HCT116 (cell line): ENCODE data around the gene RAB4B. TPM values are rescaled to one million over a fixed set of nuclear protein-coding genes. Genes with fewer than 3 reads are reported as not detected.

ENCODE experiments used
- ATAC-seq: fragments of 200-7000 bp; cut with Tn5 transposase; 2 replicates; pipeline ENCODE4 v1.9.1; 2020; ENCODE audit warnings: mild to moderate bottlenecking, moderate library complexity
- BruUV-seq: library from RNA; stranded (reverse); fragments of 400-500 nt; replicated peaks from 2 replicates; lab custom pipeline; 2021; lab: Mats Ljungman, UMichigan
- CTCF ChIA-PET: fragments of 300-600 bp; sonication (Branson Sonifier 250); formaldehyde crosslinking; loops from one replicate; lab custom pipeline; 2021; ENCODE audit warnings: antibody characterized with exemption; lab: Charles Lee
- POLR2A ChIA-PET: fragments of 300-600, 350-600 bp; sonication (Branson Sonifier 250); formaldehyde crosslinking; loops from one replicate; lab custom pipeline; 2021; ENCODE audit warnings: antibody characterized with exemption; lab: Charles Lee
- RAD21 ChIA-PET, 2 experiments: fragments of 300-600 bp; sonication (Branson Sonifier 250); formaldehyde crosslinking; loops; one replicate each; lab custom pipeline; 2023; ENCODE audit warnings: low total read pairs in 2 of 2; ENCODE audit not compliant: uncharacterized antibody in 2 of 2, unreplicated experiment in 2 of 2, low non-redundant PET in 1 of 2; lab: Charles Lee
- DNase-seq: peaks from one replicate; pipeline ENCODE4 v3.0.0-alpha.2; 2010; ENCODE audit warnings: low read depth, low spot score
- H2AFZ ChIP-seq: fragments of 200-600 bp; shearing (Covaris generic), sonication (generic); 2 replicates; pipeline ENCODE4 v1.6.1; 2017; ENCODE audit warnings: low read depth, mixed run types, mixed read lengths, antibody characterized with exemption, low read length; ENCODE audit not compliant: poor library complexity, severe bottlenecking
- H3K27ac ChIP-seq: 2 replicates; pipeline ENCODE4 v1.5.1; 2012; ENCODE audit warnings: low read depth, low read length
- H3K27me3 ChIP-seq: fragments of 200-600 bp; sonication (generic); 2 replicates; pipeline ENCODE4 v1.6.1; 2016; ENCODE audit warnings: mixed run types, low read length, mixed read lengths; ENCODE audit not compliant: insufficient read depth
- H3K36me3 ChIP-seq, 2 experiments: fragments of 200-500 bp in 1 of 2; fragments of 200-600 bp in 1 of 2; sonication (Bioruptor generic) in 1 of 2; sonication (generic) in 1 of 2; 2 replicates each; pipeline versions ENCODE4 v1.5.1 to v1.6.1; 2014 to 2016; ENCODE audit warnings: low read length in 2 of 2, inconsistent platforms in 1 of 2, mixed read lengths in 1 of 2, mixed run types in 1 of 2; ENCODE audit not compliant: insufficient read depth in 2 of 2, control insufficient read depth in 1 of 2
- H3K4me1 ChIP-seq, 2 experiments: fragments of 200-600 bp in 1 of 2; sonication (generic) in 1 of 2; 2 replicates each; pipeline versions ENCODE4 v1.5.1 to v1.6.1; 2012 to 2017; ENCODE audit warnings: low read length in 2 of 2, inconsistent platforms in 1 of 2, mild to moderate bottlenecking in 1 of 2, mixed read lengths in 1 of 2, mixed run types in 1 of 2, moderate library complexity in 1 of 2; ENCODE audit not compliant: insufficient read depth in 2 of 2, control insufficient read depth in 1 of 2
- H3K4me2 ChIP-seq: fragments of 200-600 bp; sonication (generic); 2 replicates; pipeline ENCODE4 v1.6.1; 2017; ENCODE audit warnings: mixed run types, low read length, mixed read lengths
- H3K4me3 ChIP-seq, 2 experiments: fragments of 200-600 bp in 1 of 2; sonication (generic) in 1 of 2; replicated peaks in 1 of 2; 2 replicates each; pipeline ENCODE4 v1.5.1; 2011 to 2016; ENCODE audit warnings: low read length in 2 of 2, control low read depth in 1 of 2, low read depth in 1 of 2, mild to moderate bottlenecking in 1 of 2, mixed read lengths in 1 of 2, mixed run types in 1 of 2
- H3K79me2 ChIP-seq: fragments of 200-600 bp; sonication (generic); 2 replicates; pipeline ENCODE4 v1.6.1; 2017; ENCODE audit warnings: mild to moderate bottlenecking, mixed run types, low read length, moderate library complexity, mixed read lengths; ENCODE audit not compliant: insufficient read depth
- H3K9ac ChIP-seq: fragments of 200-600 bp; sonication (generic); 2 replicates; pipeline ENCODE4 v1.6.1; 2016; ENCODE audit warnings: low read length, mixed read lengths
- H3K9me2 ChIP-seq: fragments of 200-600 bp; sonication (generic), shearing (Covaris generic); 2 replicates; pipeline ENCODE4 v1.6.1; 2017; ENCODE audit warnings: mixed run types, mild to moderate bottlenecking, moderate library complexity; ENCODE audit not compliant: insufficient read depth
- H3K9me3 ChIP-seq, 2 experiments: fragments of 200-500 bp in 1 of 2; fragments of 200-600 bp in 1 of 2; sonication (Bioruptor generic) in 1 of 2; sonication (generic) in 1 of 2; 2 replicates each; pipeline ENCODE4 v1.6.1; 2014 to 2017; ENCODE audit warnings: low read length in 2 of 2, mixed read lengths in 2 of 2, inconsistent platforms in 1 of 2, low read depth in 1 of 2, mild to moderate bottlenecking in 1 of 2, mixed run types in 1 of 2, moderate library complexity in 1 of 2; ENCODE audit not compliant: control insufficient read depth in 1 of 2, insufficient read depth in 1 of 2
- H4K20me1 ChIP-seq: fragments of 200-600 bp; sonication (generic), shearing (Covaris generic); 2 replicates; pipeline ENCODE4 v1.6.1; 2017; ENCODE audit warnings: mixed run types, mild to moderate bottlenecking, moderate library complexity; ENCODE audit not compliant: insufficient read depth
- ATF3 ChIP-seq: IDR thresholded peaks from 2 replicates; pipeline ENCODE4 v1.6.1; 2012
- CBX3 ChIP-seq: IDR thresholded peaks from 2 replicates; pipeline ENCODE4 v1.6.1; 2012; ENCODE audit warnings: low read depth
- CEBPB ChIP-seq: IDR thresholded peaks from 2 replicates; pipeline ENCODE4 v1.6.1; 2012; ENCODE audit warnings: low read depth
- CTCF ChIP-seq, 3 experiments: fragments of 200-600 bp in 1 of 3; sonication (generic) in 1 of 3; IDR thresholded peaks in 2 of 3; conservative IDR thresholded peaks in 1 of 3; 2 replicates each; pipeline ENCODE4 v1.5.1; 2012 to 2017; ENCODE audit warnings: low read depth in 2 of 3, low read length in 2 of 3, antibody characterized with exemption in 1 of 3, borderline replicate concordance in 1 of 3, control low read depth in 1 of 3, mild to moderate bottlenecking in 1 of 3, mixed read lengths in 1 of 3, mixed run types in 1 of 3, moderate library complexity in 1 of 3; ENCODE audit not compliant: insufficient read depth in 1 of 3
- EGR1 ChIP-seq: IDR thresholded peaks from 2 replicates; pipeline ENCODE4 v1.6.1; 2012; ENCODE audit warnings: low read depth
- ELF1 ChIP-seq: IDR thresholded peaks from 2 replicates; pipeline ENCODE4 v1.6.1; 2012; ENCODE audit warnings: low read depth, borderline replicate concordance
- EZH2 ChIP-seq: fragments of 200-600 bp; sonication (generic); IDR thresholded peaks from 2 replicates; pipeline ENCODE4 v1.6.1; 2017; ENCODE audit warnings: antibody characterized with exemption, mixed run types
- EZH2phosphoT487 ChIP-seq: fragments of 200-600 bp; IDR thresholded peaks from 2 replicates; pipeline ENCODE4 v1.6.1; 2018; ENCODE audit warnings: antibody characterized with exemption, borderline replicate concordance
- FOSL1 ChIP-seq: IDR thresholded peaks from 2 replicates; pipeline ENCODE4 v1.6.1; 2012; ENCODE audit warnings: low read depth
- JUND ChIP-seq: IDR thresholded peaks from 2 replicates; pipeline ENCODE4 v1.6.1; 2012
- POLR2A ChIP-seq: IDR thresholded peaks from 2 replicates; pipeline ENCODE4 v1.7.0; 2011; ENCODE audit warnings: borderline replicate concordance; ENCODE audit not compliant: insufficient read depth, insufficient read length; ENCODE audit errors: extremely low read depth
- POLR2AphosphoS5 ChIP-seq: IDR thresholded peaks from 2 replicates; pipeline ENCODE4 v1.6.1; 2011; ENCODE audit warnings: mild to moderate bottlenecking, low read depth, low read length, moderate library complexity
- RAD21 ChIP-seq: IDR thresholded peaks from 2 replicates; pipeline ENCODE4 v1.6.1; 2012; ENCODE audit warnings: low read depth, mild to moderate bottlenecking
- SP1 ChIP-seq: IDR thresholded peaks from 2 replicates; pipeline ENCODE4 v1.6.1; 2012; ENCODE audit warnings: low read depth
- SRF ChIP-seq: IDR thresholded peaks from 2 replicates; pipeline ENCODE4 v1.6.1; 2012; ENCODE audit warnings: low read depth
- TCF7L2 ChIP-seq: IDR thresholded peaks from 2 replicates; pipeline ENCODE4 v1.7.0; 2011; ENCODE audit warnings: borderline replicate concordance, inconsistent platforms; ENCODE audit not compliant: insufficient read depth, insufficient read length; ENCODE audit errors: extremely low read depth
- YY1 ChIP-seq: IDR thresholded peaks from 2 replicates; pipeline ENCODE4 v1.6.1; 2011; ENCODE audit warnings: low read length, low read depth, moderate library complexity, mild to moderate bottlenecking; ENCODE audit not compliant: insufficient replicate concordance; ENCODE audit errors: extremely low read depth
- ZBTB33 ChIP-seq: IDR thresholded peaks from 2 replicates; pipeline ENCODE4 v1.6.1; 2011; ENCODE audit warnings: mild to moderate bottlenecking, low read length, moderate library complexity; ENCODE audit not compliant: insufficient replicate concordance; ENCODE audit errors: extremely low read depth
- ZFX ChIP-seq: fragments of 450-650 bp; IDR thresholded peaks from 2 replicates; pipeline ENCODE4 v1.6.1; 2017
- ZNF274 ChIP-seq: fragments of 200-500 bp; sonication (Bioruptor generic); IDR thresholded peaks from 2 replicates; pipeline ENCODE4 v1.6.1; 2014; ENCODE audit warnings: mild to moderate bottlenecking, low read depth, low read length, inconsistent platforms
- intact Hi-C: fragments of 100-400 bp; cut with micrococcal nuclease; formaldehyde crosslinking; loops from 2 replicates; pipeline ENCODE4 v1.10.0; 2022
- total RNA-seq: library from RNA; stranded (reverse); gene quantifications from one replicate; pipeline ENCODE4 v1.2.1, GENCODE V29; 2021; ENCODE audit not compliant: unreplicated experiment

The RAB4B gene
- total RNA-seq, 1 experiment from 2014 or later: 18.7 TPM

GRCh38 chr19:40836754-40837429 is 58.8 kb downstream of the RAB4B start:
- H3K9me2 ChIP-seq: no peaks in the 10 kb centered on the region
- CTCF ChIA-PET: no interaction called here
- peaks cover 7% of the 10 kb centered on the region in 2 experiments for H3K4me1 ChIP-seq
- H3K4me3 ChIP-seq: no peak overlapping the region
- H4K20me1 ChIP-seq: no peaks in the 10 kb centered on the region
- no peak overlapping the region for H3K4me2 ChIP-seq
- no peak overlapping the region for H3K9ac ChIP-seq
- no peaks in the 10 kb centered on the region for H3K36me3 ChIP-seq
- no peak overlapping the region for H3K27ac ChIP-seq
- TF ChIP-seq ZBTB33: no peak
- TF ChIP-seq JUND: no peak
- no peak for TF ChIP-seq CTCF (IDR thresholded peaks at IDR 0.05 in 2 of 3, conservative IDR thresholded peaks at IDR 0.05 in 1 of 3; ENCODE audit: borderline replicate concordance in 1 of 3, insufficient read depth in 1 of 3, low read depth in 2 of 3, low read length in 2 of 3)
- no peak for TF ChIP-seq SRF
- no peak for TF ChIP-seq FOSL1
- TF ChIP-seq ZNF274: no peak
- no peak for TF ChIP-seq EGR1
- TF ChIP-seq ZFX: no peak
- no peak for TF ChIP-seq EZH2
- no peak for TF ChIP-seq CEBPB
- TF ChIP-seq POLR2A: no peak
- no peak for TF ChIP-seq POLR2AphosphoS5
- no peak for TF ChIP-seq YY1
- no peak for TF ChIP-seq EZH2phosphoT487
- TF ChIP-seq ELF1: no peak
- TF ChIP-seq CBX3: no peak
- TF ChIP-seq ATF3: no peak
- TF ChIP-seq RAD21: no peak
- no peak for TF ChIP-seq SP1
- no peak for TF ChIP-seq TCF7L2
- TF ChIP-seq, all 23 proteins: peak for 0
- no peaks in the 10 kb centered on the region for H3K79me2 ChIP-seq
- ATAC-seq (no peak), DNase-seq (no peak)
- no TSS peak for BruUV-seq
- H3K27me3 ChIP-seq: 0 out of 2 replicates have a peak, but pooled peaks cover 4% of the 10 kb centered on the region
- no peaks in the 10 kb centered on the region for H3K9me3 ChIP-seq
- ChIA-PET POLR2A (interaction anchor here (0.8 kb wide), 1 partner anchor 9 kb away, joined by 4 read pairs; no protein-coding TSS in a partner anchor), RAD21 (interaction anchor here in 1 of 2 experiments (0.8 kb wide), 1 partner anchor 901 kb away, joined by 5 read pairs; no protein-coding TSS in a partner anchor)
- intact Hi-C loops: no loop called here
- no peak overlapping the region for H2AFZ ChIP-seq
